Measurements from ENCODE around the gene VWA2.

VWA2 gene

DNA sequence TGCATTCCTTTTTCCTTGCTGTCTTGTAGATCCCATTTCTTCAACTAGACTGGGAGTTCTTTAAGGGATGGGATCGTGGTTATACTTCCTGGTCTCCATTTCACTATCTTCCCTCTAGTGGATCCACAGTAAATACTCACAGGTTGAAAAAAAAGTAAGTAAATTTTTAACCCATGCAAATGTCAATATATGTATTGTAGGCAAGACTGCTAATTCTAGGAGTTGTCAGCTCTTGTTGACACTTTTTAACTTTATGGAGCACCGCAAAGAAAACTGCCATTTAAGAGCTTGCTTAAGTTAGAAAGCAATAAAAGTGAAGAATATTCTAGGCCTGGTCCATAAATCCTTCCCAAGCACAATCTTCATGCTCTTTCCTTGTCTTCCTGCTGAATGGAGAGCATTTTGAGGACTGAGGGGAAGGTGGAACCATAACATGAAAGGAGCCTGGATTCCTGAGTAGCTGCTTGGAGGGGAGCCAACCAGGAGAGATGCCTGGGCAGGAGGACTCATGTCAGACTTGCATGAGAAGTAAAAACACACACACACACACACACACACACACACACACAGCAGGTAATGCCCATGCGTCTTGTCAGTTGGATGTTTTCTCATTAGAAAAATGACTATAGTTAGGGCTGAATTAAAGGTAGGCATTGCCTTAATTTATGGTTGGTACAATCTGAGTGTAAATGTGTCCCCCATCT lies 32.2 kb downstream of the VWA2 start:
- Histone ChIP-seq H3K4me3 (ENCODE audit: low read depth, low read length) (no peak overlapping the region), H3K9ac (no peak overlapping the region), H3K4me2 (ENCODE audit: low read length) (no peak overlapping the region), H3K27me3 (ENCODE audit: control insufficient read depth, insufficient read depth, low read length) (no peaks in the 10 kb centered on the region), H3K4me1 (peaks cover 9% of the 10 kb centered on the region), H3K36me3 (ENCODE audit: control insufficient read depth, insufficient read depth, low read length) (no peaks in the 10 kb centered on the region), H3K27ac (no peak overlapping the region), H2AFZ (no peak overlapping the region), H3K79me2 (no peaks in the 10 kb centered on the region), H3K9me3 (ENCODE audit: control insufficient read depth, low read length) (no peaks in the 10 kb centered on the region)
- TF ChIP-seq, protein P1, sequence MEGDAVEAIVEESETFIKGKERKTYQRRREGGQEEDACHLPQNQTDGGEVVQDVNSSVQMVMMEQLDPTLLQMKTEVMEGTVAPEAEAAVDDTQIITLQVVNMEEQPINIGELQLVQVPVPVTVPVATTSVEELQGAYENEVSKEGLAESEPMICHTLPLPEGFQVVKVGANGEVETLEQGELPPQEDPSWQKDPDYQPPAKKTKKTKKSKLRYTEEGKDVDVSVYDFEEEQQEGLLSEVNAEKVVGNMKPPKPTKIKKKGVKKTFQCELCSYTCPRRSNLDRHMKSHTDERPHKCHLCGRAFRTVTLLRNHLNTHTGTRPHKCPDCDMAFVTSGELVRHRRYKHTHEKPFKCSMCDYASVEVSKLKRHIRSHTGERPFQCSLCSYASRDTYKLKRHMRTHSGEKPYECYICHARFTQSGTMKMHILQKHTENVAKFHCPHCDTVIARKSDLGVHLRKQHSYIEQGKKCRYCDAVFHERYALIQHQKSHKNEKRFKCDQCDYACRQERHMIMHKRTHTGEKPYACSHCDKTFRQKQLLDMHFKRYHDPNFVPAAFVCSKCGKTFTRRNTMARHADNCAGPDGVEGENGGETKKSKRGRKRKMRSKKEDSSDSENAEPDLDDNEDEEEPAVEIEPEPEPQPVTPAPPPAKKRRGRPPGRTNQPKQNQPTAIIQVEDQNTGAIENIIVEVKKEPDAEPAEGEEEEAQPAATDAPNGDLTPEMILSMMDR (IDR thresholded peaks at IDR 0.05) = no peak

DNA sequence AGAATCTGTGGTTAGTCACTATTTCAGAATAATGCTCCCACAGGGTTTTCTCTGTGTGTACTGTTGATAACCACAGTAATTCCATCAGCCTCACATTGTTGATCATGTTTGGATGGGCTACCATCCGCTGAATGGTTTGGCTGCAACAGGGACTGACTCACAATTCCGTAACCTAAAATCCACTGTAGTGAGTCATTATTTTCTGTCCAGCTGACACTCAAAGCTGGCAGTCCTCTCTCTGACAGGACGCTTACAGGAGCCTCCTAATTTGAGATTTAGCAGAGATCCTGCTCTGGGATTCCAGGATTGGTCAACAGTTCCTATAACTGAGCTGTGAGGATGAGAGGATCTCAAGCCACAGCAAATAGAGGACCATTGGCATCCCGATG lies 32.7 kb downstream of the VWA2 start:
- Histone ChIP-seq H3K79me2 (no peaks in the 10 kb centered on the region), H3K27ac (no peak overlapping the region), H3K4me2 (ENCODE audit: low read length) (no peak overlapping the region), H2AFZ (no peak overlapping the region), H3K9ac (no peak overlapping the region), H3K4me3 (ENCODE audit: low read depth, low read length) (no peak overlapping the region), H3K36me3 (ENCODE audit: control insufficient read depth, insufficient read depth, low read length) (no peaks in the 10 kb centered on the region), H3K27me3 (ENCODE audit: control insufficient read depth, insufficient read depth, low read length) (no peaks in the 10 kb centered on the region), H3K9me3 (ENCODE audit: control insufficient read depth, low read length) (no peaks in the 10 kb centered on the region), H3K4me1 (peaks cover 4% of the 10 kb centered on the region)
- TF ChIP-seq, protein P1 (IDR thresholded peaks at IDR 0.05) = no peak

DNA sequence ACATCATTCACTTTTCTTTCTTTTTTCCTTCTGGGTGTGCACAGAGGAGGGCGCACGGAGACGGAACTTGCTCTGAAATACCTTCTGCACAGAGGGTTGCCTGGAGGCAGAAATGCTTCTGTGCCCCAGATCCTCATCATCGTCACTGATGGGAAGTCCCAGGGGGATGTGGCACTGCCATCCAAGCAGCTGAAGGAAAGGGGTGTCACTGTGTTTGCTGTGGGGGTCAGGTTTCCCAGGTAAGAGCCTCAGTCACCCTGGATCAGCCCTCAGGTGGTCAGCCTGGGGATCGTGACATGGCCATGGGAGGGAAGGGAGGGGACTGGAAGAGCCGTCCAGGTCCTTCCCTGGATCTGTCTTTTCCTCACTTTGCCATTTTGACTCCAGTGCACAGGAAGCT lies 33.6 kb downstream of the VWA2 start:
- H3K9me3 ChIP-seq (ENCODE audit: control insufficient read depth, low read length) = no peaks in the 10 kb centered on the region
- no peaks in the 10 kb centered on the region for H3K79me2 ChIP-seq
- H3K27ac ChIP-seq = no peak overlapping the region
- no peak overlapping the region for H3K4me2 ChIP-seq (ENCODE audit: low read length)
- peaks cover under 1% of the 10 kb centered on the region for H3K4me1 ChIP-seq
- TF ChIP-seq, protein P1 (IDR thresholded peaks at IDR 0.05) = no peak
- no peak overlapping the region for H3K9ac ChIP-seq
- no peaks in the 10 kb centered on the region for H3K36me3 ChIP-seq (ENCODE audit: control insufficient read depth, insufficient read depth, low read length)
- H2AFZ ChIP-seq = no peak overlapping the region
- H3K27me3 ChIP-seq (ENCODE audit: control insufficient read depth, insufficient read depth, low read length) = no peaks in the 10 kb centered on the region
- H3K4me3 ChIP-seq (ENCODE audit: low read depth, low read length) = no peak overlapping the region

DNA sequence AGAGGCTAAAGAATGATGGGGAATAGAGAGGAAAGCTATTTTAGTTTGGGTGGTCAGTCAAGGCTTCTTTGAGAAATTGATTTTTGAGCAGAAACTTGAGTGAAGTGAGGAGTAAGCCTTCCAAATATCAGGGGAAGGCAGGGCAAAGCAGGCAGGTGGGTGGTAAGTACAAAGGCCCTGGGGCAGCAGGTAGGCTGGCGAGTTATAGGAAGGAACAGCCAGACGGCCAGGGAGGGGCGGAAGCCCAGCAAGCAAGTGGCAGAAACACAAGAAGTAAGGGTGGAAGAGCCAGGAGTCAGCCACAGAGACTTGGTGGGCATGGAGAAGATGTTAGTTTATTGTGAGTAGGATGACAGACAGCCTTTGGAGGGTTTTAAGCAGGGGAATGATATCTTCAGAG lies 34.9 kb downstream of the VWA2 start:
- H3K9me3 ChIP-seq (ENCODE audit: control insufficient read depth, low read length) = no peaks in the 10 kb centered on the region
- H3K4me1 ChIP-seq = no peaks in the 10 kb centered on the region
- no peak overlapping the region for H2AFZ ChIP-seq
- H3K27me3 ChIP-seq (ENCODE audit: control insufficient read depth, insufficient read depth, low read length) = no peaks in the 10 kb centered on the region
- H3K36me3 ChIP-seq (ENCODE audit: control insufficient read depth, insufficient read depth, low read length) = no peaks in the 10 kb centered on the region
- no peak overlapping the region for H3K4me2 ChIP-seq (ENCODE audit: low read length)
- no peak overlapping the region for H3K9ac ChIP-seq
- H3K27ac ChIP-seq = no peak overlapping the region
- H3K4me3 ChIP-seq (ENCODE audit: low read depth, low read length) = no peak overlapping the region
- TF ChIP-seq, protein P1 (IDR thresholded peaks at IDR 0.05) = no peak
- no peaks in the 10 kb centered on the region for H3K79me2 ChIP-seq
